HG02973 (cell line): Measurements from ENCODE around the gene NLRP12.
"Not testable (repeated sequence)": the region's sequence is repeated elsewhere in the genome, so short reads cannot be mapped to it uniquely, and the experiment has no call there.

Experiments
- ATAC-seq: cut with Tn5 transposase; IDR thresholded peaks from one replicate; pipeline ENCODE4 v1.9.1; 2021; ENCODE audit warnings: moderate library complexity; ENCODE audit not compliant: unreplicated experiment

The NLRP12 gene

GRCh38 chr19:53824134-53824611, at the start of gene NLRP12:
Gene NLRP12 (minus strand): TSS chr19:53824314. CDS start chr19:53824174, 140 bp downstream.
- no peak for ATAC-seq

GRCh38 chr19:53872762-53873161, 48.6 kb upstream of the NLRP12 start:
- ATAC-seq = no peak

GRCh38 chr19:53871454-53871853, 47.3 kb upstream of the NLRP12 start:
- ATAC-seq = no peak

GRCh38 chr19:53870485-53870844, 46.4 kb upstream of the NLRP12 start:
- ATAC-seq = no peak

GRCh38 chr19:53869805-53870484, 45.8 kb upstream of the NLRP12 start:
- ATAC-seq = not testable (repeated sequence)

GRCh38 chr19:53868892-53869804, 45.0 kb upstream of the NLRP12 start:
- peak; percentile 44 for ATAC-seq

GRCh38 chr19:53868091-53868891, 44.2 kb upstream of the NLRP12 start:
- no peak for ATAC-seq

- peak; percentile 55 for ATAC-seq
Observed at GRCh38 chr19:53867225-53868090, 43.3 kb upstream of the NLRP12 start, which contains the start of gene MYADM. Gene MYADM (plus strand): TSS chr19:53867883. CDS start chr19:53873530, 5,647 bp downstream.

- ATAC-seq = no peak
Observed at GRCh38 chr19:53866865-53867224, 42.7 kb upstream of the NLRP12 start.

GRCh38 chr19:53865918-53866864, 42.1 kb upstream of the NLRP12 start:
- ATAC-seq = no peak

- ATAC-seq = no peak
Observed at GRCh38 chr19:53865523-53865917, 41.4 kb upstream of the NLRP12 start.

GRCh38 chr19:53864308-53864836, 40.3 kb upstream of the NLRP12 start:
- no peak for ATAC-seq

GRCh38 chr19:53853707-53854106, 29.6 kb upstream of the NLRP12 start:
- ATAC-seq = no peak

- ATAC-seq = no peak
Observed at GRCh38 chr19:53849237-53849676, 25.1 kb upstream of the NLRP12 start.

- no peak for ATAC-seq
Observed at GRCh38 chr19:53847555-53847954, 23.4 kb upstream of the NLRP12 start.

- ATAC-seq = no peak
Observed at GRCh38 chr19:53844849-53845246, 20.7 kb upstream of the NLRP12 start.

- not testable (repeated sequence) for ATAC-seq
Observed at GRCh38 chr19:53840914-53841313, 16.8 kb upstream of the NLRP12 start.

- ATAC-seq = not testable (repeated sequence)
Observed at GRCh38 chr19:53840241-53840640, 16.1 kb upstream of the NLRP12 start.

GRCh38 chr19:53838446-53838845, 14.3 kb upstream of the NLRP12 start:
- not testable (repeated sequence) for ATAC-seq
